GM23338 (cell line): ENCODE data around the gene C16orf74. TPM values are rescaled to one million over a fixed set of nuclear protein-coding genes. Genes with fewer than 3 reads are reported as not detected.

ENCODE experiments used
- ATAC-seq: fragments of 200-7000 bp; cut with Tn5 transposase; 3 replicates; pipeline ENCODE4 v1.9.1; 2020
- DNase-seq: peaks from one replicate; pipeline ENCODE4 v3.0.0-alpha.2; 2015; ENCODE audit warnings: low spot score
- H2AFZ ChIP-seq: fragments of 200-600 bp; sonication (generic); 2 replicates; pipeline ENCODE4 v1.8.0; 2016; ENCODE audit warnings: antibody characterized with exemption, mild to moderate bottlenecking, moderate library complexity
- H3F3A ChIP-seq: fragments of 200-600 bp; sonication (generic); replicated peaks from 2 replicates; pipeline ENCODE4 v1.8.0; 2017; ENCODE audit warnings: antibody characterized with exemption, mixed run types, low read depth
- H3K27ac ChIP-seq: fragments of 200-600 bp; sonication (generic); 2 replicates; pipeline ENCODE4 v1.6.1; 2016; ENCODE audit warnings: low read depth
- H3K27me3 ChIP-seq: fragments of 200-600 bp; sonication (generic); 2 replicates; pipeline ENCODE4 v1.8.0; 2016; ENCODE audit warnings: mild to moderate bottlenecking, mixed run types, moderate library complexity; ENCODE audit not compliant: insufficient read depth
- H3K36me3 ChIP-seq: fragments of 200-600 bp; sonication (generic); 2 replicates; pipeline ENCODE4 v1.8.0; 2016; ENCODE audit warnings: mild to moderate bottlenecking; ENCODE audit not compliant: insufficient read depth
- H3K4me1 ChIP-seq: fragments of 200-600 bp; sonication (generic); 2 replicates; pipeline ENCODE4 v1.8.0; 2016; ENCODE audit warnings: mild to moderate bottlenecking, moderate library complexity; ENCODE audit not compliant: insufficient read depth
- H3K4me2 ChIP-seq: fragments of 200-600 bp; sonication (generic); 2 replicates; pipeline ENCODE4 v1.7.1; 2017; ENCODE audit warnings: mixed run types
- H3K4me3 ChIP-seq: fragments of 200-600 bp; sonication (generic); 2 replicates; pipeline ENCODE4 v1.6.1; 2016; ENCODE audit warnings: mixed run types
- H3K79me2 ChIP-seq: fragments of 200-600 bp; sonication (generic); replicated peaks from 2 replicates; pipeline ENCODE4 v1.8.0; 2017; ENCODE audit warnings: mild to moderate bottlenecking; ENCODE audit not compliant: insufficient read depth
- H3K9me2 ChIP-seq: fragments of 200-600 bp; sonication (generic); 2 replicates; pipeline ENCODE4 v1.8.0; 2017; ENCODE audit not compliant: insufficient read depth
- H4K20me1 ChIP-seq: fragments of 200-600 bp; sonication (generic); replicated peaks from 2 replicates; pipeline ENCODE4 v1.8.0; 2017; ENCODE audit warnings: mild to moderate bottlenecking; ENCODE audit not compliant: insufficient read depth
- H3K27ac Mint-ChIP-seq: 2 replicates; pipeline ENCODE4 v1.8.0; 2020; ENCODE audit warnings: inconsistent platforms, mild to moderate bottlenecking, moderate library complexity, mixed read lengths
- H3K27me3 Mint-ChIP-seq: 3 replicates; pipeline ENCODE4 v1.8.0; 2022; ENCODE audit warnings: low read depth, mild to moderate bottlenecking, moderate library complexity, mixed read lengths, inconsistent platforms; ENCODE audit not compliant: insufficient read depth, poor library complexity
- H3K36me3 Mint-ChIP-seq: 3 replicates; pipeline ENCODE4 v1.8.0; 2021; ENCODE audit warnings: low read depth, mild to moderate bottlenecking, inconsistent platforms, moderate library complexity, mixed read lengths
- H3K4me1 Mint-ChIP-seq: 3 replicates; pipeline ENCODE4 v1.8.0; 2020; ENCODE audit warnings: mild to moderate bottlenecking, inconsistent platforms, mixed read lengths
- H3K4me3 Mint-ChIP-seq: 3 replicates; pipeline ENCODE4 v1.8.0; 2021; ENCODE audit warnings: moderate library complexity, mild to moderate bottlenecking, inconsistent platforms, mixed read lengths
- H3K9me3 Mint-ChIP-seq: 3 replicates; pipeline ENCODE4 v1.8.0; 2020; ENCODE audit warnings: moderate library complexity, mild to moderate bottlenecking, inconsistent platforms, mixed read lengths
- CREB1 ChIP-seq: fragments of 250-450 bp; sonication (Bioruptor Pico); IDR thresholded peaks from 2 replicates; pipeline ENCODE4 v1.5.0; 2020; ENCODE audit warnings: low read depth, mild to moderate bottlenecking, moderate library complexity
- EZH2phosphoT487 ChIP-seq: fragments of 200-600 bp; sonication (generic); IDR thresholded peaks from one replicate; pipeline ENCODE4 v1.8.1; 2018; ENCODE audit warnings: antibody characterized with exemption; ENCODE audit not compliant: unreplicated experiment
- POLR2AphosphoS5 ChIP-seq: IDR thresholded peaks from 2 replicates; pipeline ENCODE4 v1.6.1; 2016; ENCODE audit warnings: antibody characterized with exemption, low read depth
- STAT1 ChIP-seq: IDR thresholded peaks from one replicate; pipeline ENCODE4 v1.6.1; 2016; ENCODE audit warnings: antibody characterized with exemption; ENCODE audit not compliant: unreplicated experiment
- ZNF114 ChIP-seq: fragments of 250-450 bp; sonication (Bioruptor Pico); IDR thresholded peaks from 2 replicates; pipeline ENCODE4 v1.5.0; 2020; ENCODE audit warnings: mild to moderate bottlenecking, moderate library complexity
- ZNF331 ChIP-seq: fragments of 250-450 bp; sonication (Bioruptor Pico); IDR thresholded peaks from 2 replicates; pipeline ENCODE4 v1.5.0; 2020; ENCODE audit warnings: low read depth, mild to moderate bottlenecking, moderate library complexity
- ZNF462 ChIP-seq: fragments of 250-450 bp; sonication (Bioruptor Pico); IDR thresholded peaks from 2 replicates; pipeline ENCODE4 v1.5.0; 2020; ENCODE audit warnings: mild to moderate bottlenecking, moderate library complexity
- polyA plus RNA-seq: library from polyadenylated mRNA; unstranded; fragments of >200 nt; fragmentation: Nextera tagmentation; extraction: Ambion mirVana; gene quantifications from 2 replicates; pipeline ENCODE4 v1.2.1, GENCODE V29; 2016
- total RNA-seq: library from RNA; depleted of rRNA; stranded (reverse); fragments of >200 nt; shearing (Covaris generic); gene quantifications from 2 replicates; pipeline ENCODE4 v1.2.3, GENCODE V29; 2014
- TF ChIP-seq, protein P1 (sequence below): IDR thresholded peaks from 2 replicates; pipeline ENCODE4 v1.6.1; 2016; ENCODE audit warnings: antibody characterized with exemption
- TF ChIP-seq, protein P2 (sequence below): IDR thresholded peaks from one replicate; pipeline ENCODE4 v1.6.1; 2018; ENCODE audit warnings: antibody characterized with exemption; ENCODE audit not compliant: unreplicated experiment

Gene C16orf74
- total and polyA plus RNA-seq, 2 experiments from 2014 or later: 12.1 to 19.1 TPM

DNA sequence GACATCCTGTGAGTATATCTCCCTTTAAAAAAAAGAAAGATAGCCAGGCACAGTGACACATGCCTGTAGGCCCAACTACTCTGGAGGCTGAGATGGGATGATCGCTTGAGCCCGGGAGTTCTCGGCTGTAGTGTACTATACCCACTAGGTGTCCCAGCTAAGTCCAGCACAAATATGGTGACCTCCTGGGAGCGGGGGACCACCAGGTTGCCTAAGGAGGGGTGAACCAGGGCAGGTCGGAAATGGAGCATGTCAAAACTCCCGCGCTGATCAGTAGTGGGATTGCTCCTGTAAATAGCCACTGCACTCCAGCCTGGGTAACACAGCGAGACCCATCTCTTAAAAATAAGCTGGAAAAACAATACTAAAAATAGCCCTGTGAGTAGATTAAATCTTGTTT, 91.6 kb downstream of the C16orf74 start:
- no peak overlapping the region for H3K4me3 Mint-ChIP-seq
- Histone ChIP-seq H3K4me2 (no peak overlapping the region), H3K27me3 (no peaks in the 10 kb centered on the region), H3K4me1 (no peaks in the 10 kb centered on the region), H4K20me1 (peaks cover 9% of the 10 kb centered on the region; the same call in 1 of the 2 replicates), H3K9me2 (no peaks in the 10 kb centered on the region), H3F3A (peaks cover 28% of the 10 kb centered on the region), H3K36me3 (peaks cover 20% of the 10 kb centered on the region; the same call in 1 of the 2 replicates), H2AFZ (no peak overlapping the region), H3K4me3 (no peak overlapping the region), H3K27ac (peak overlapping the region; percentile 76; the same call in 1 of the 2 replicates), H3K79me2 (no peaks in the 10 kb centered on the region)
- ATAC-seq: no peak
- H3K27ac Mint-ChIP-seq: no peak overlapping the region
- peaks cover 4% of the 10 kb centered on the region; the same call in 1 of the 3 replicates for H3K4me1 Mint-ChIP-seq
- no peaks in the 10 kb centered on the region; the same call in 2 of the 3 replicates for H3K9me3 Mint-ChIP-seq
- peaks cover 90% of the 10 kb centered on the region for H3K36me3 Mint-ChIP-seq
- no peak for DNase-seq
- TF ChIP-seq STAT1 (no peak), POLR2AphosphoS5 (0 out of 2 replicates have a peak, but pooled peaks have one; percentile 34)
- peaks cover 19% of the 10 kb centered on the region for H3K27me3 Mint-ChIP-seq

GRCh38 chr16:85658504-85659326, 92.2 kb downstream of the C16orf74 start:
- no peaks in the 10 kb centered on the region for H3K27me3 ChIP-seq
- Mint-ChIP-seq H3K27me3 (peaks cover 17% of the 10 kb centered on the region), H3K27ac (no peak overlapping the region), H3K9me3 (no peaks in the 10 kb centered on the region; the same call in 2 of the 3 replicates), H3K4me1 (peaks cover 4% of the 10 kb centered on the region; the same call in 1 of the 3 replicates), H3K36me3 (peaks cover 90% of the 10 kb centered on the region), H3K4me3 (no peak overlapping the region)
- H3K36me3 ChIP-seq: peaks cover 20% of the 10 kb centered on the region; the same call in 1 of the 2 replicates
- DNase-seq (no peak), ATAC-seq (no peak)
- H3K9me2 ChIP-seq: no peaks in the 10 kb centered on the region
- peaks cover 28% of the 10 kb centered on the region for H3F3A ChIP-seq
- H3K4me1 ChIP-seq: no peaks in the 10 kb centered on the region
- peaks cover 9% of the 10 kb centered on the region; the same call in 1 of the 2 replicates for H4K20me1 ChIP-seq
- no peak overlapping the region for H3K4me2 ChIP-seq
- no peaks in the 10 kb centered on the region for H3K79me2 ChIP-seq
- peak overlapping the region; percentile 76; the same call in 1 of the 2 replicates for H3K27ac ChIP-seq
- H2AFZ ChIP-seq: no peak overlapping the region
- no peak overlapping the region for H3K4me3 ChIP-seq
- TF ChIP-seq STAT1 (no peak), POLR2AphosphoS5 (no peak), ZNF331 (CRISPR knock-in tag) (no peak), ZNF462 (CRISPR knock-in tag) (no peak), CREB1 (CRISPR knock-in tag) (no peak), ZNF114 (CRISPR knock-in tag) (no peak), EZH2phosphoT487 (no peak)
- TF ChIP-seq, protein P1, sequence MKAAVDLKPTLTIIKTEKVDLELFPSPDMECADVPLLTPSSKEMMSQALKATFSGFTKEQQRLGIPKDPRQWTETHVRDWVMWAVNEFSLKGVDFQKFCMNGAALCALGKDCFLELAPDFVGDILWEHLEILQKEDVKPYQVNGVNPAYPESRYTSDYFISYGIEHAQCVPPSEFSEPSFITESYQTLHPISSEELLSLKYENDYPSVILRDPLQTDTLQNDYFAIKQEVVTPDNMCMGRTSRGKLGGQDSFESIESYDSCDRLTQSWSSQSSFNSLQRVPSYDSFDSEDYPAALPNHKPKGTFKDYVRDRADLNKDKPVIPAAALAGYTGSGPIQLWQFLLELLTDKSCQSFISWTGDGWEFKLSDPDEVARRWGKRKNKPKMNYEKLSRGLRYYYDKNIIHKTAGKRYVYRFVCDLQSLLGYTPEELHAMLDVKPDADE: no peak
- TF ChIP-seq, protein P2, sequence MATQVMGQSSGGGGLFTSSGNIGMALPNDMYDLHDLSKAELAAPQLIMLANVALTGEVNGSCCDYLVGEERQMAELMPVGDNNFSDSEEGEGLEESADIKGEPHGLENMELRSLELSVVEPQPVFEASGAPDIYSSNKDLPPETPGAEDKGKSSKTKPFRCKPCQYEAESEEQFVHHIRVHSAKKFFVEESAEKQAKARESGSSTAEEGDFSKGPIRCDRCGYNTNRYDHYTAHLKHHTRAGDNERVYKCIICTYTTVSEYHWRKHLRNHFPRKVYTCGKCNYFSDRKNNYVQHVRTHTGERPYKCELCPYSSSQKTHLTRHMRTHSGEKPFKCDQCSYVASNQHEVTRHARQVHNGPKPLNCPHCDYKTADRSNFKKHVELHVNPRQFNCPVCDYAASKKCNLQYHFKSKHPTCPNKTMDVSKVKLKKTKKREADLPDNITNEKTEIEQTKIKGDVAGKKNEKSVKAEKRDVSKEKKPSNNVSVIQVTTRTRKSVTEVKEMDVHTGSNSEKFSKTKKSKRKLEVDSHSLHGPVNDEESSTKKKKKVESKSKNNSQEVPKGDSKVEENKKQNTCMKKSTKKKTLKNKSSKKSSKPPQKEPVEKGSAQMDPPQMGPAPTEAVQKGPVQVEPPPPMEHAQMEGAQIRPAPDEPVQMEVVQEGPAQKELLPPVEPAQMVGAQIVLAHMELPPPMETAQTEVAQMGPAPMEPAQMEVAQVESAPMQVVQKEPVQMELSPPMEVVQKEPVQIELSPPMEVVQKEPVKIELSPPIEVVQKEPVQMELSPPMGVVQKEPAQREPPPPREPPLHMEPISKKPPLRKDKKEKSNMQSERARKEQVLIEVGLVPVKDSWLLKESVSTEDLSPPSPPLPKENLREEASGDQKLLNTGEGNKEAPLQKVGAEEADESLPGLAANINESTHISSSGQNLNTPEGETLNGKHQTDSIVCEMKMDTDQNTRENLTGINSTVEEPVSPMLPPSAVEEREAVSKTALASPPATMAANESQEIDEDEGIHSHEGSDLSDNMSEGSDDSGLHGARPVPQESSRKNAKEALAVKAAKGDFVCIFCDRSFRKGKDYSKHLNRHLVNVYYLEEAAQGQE: no peak
